ENCODE results near the gene LRRC32.
A peak's percentile ranks its signal among the peaks of the same experiment; 100 is the strongest.
"Not testable (repeated sequence)": the region's sequence is repeated elsewhere in the genome, so short reads cannot be mapped to it uniquely, and the experiment has no call there.

Gene LRRC32

GRCh38 chr11:76644591-76644990 is 26.0 kb downstream of the LRRC32 start:
- DNase-seq: no peak

GRCh38 chr11:76643711-76644110 is 26.8 kb downstream of the LRRC32 start:
- not testable (repeated sequence) for DNase-seq

- DNase-seq: peak; percentile 21
Measured at GRCh38 chr11:76642341-76642740, 28.2 kb downstream of the LRRC32 start.

GRCh38 chr11:76641905-76642304 is 28.6 kb downstream of the LRRC32 start:
- no peak for DNase-seq

GRCh38 chr11:76640501-76640900 is 30.0 kb downstream of the LRRC32 start:
- no peak for DNase-seq

GRCh38 chr11:76639621-76640020 is 30.9 kb downstream of the LRRC32 start:
- no peak for DNase-seq

GRCh38 chr11:76638270-76639197 is 32.0 kb downstream of the LRRC32 start:
- no peak for DNase-seq

- no peak for DNase-seq
Measured at GRCh38 chr11:76637491-76638269, 32.9 kb downstream of the LRRC32 start.

GRCh38 chr11:76636826-76637460 is 33.6 kb downstream of the LRRC32 start:
- DNase-seq: no peak

GRCh38 chr11:76635991-76636738 is 34.4 kb downstream of the LRRC32 start:
- no peak for DNase-seq

GRCh38 chr11:76634886-76635285 is 35.7 kb downstream of the LRRC32 start:
- DNase-seq: no peak

- DNase-seq: no peak
Measured at GRCh38 chr11:76632492-76632891, 38.1 kb downstream of the LRRC32 start.

GRCh38 chr11:76631566-76632308 is 38.8 kb downstream of the LRRC32 start:
- DNase-seq: no peak

- DNase-seq: no peak
Measured at GRCh38 chr11:76630600-76631281, 39.8 kb downstream of the LRRC32 start.

- no peak for DNase-seq
Measured at GRCh38 chr11:76629853-76630599, 40.5 kb downstream of the LRRC32 start.

GRCh38 chr11:76629116-76629852 is 41.3 kb downstream of the LRRC32 start:
- DNase-seq: peak; percentile 14

- DNase-seq: peak; percentile 15
Measured at GRCh38 chr11:76628408-76628947, 42.1 kb downstream of the LRRC32 start.

- DNase-seq: no peak
Measured at GRCh38 chr11:76627606-76628005, 42.9 kb downstream of the LRRC32 start.

GRCh38 chr11:76626921-76627401 is 43.6 kb downstream of the LRRC32 start:
- DNase-seq: peak; percentile 41
